HG03342 (cell line): ENCODE results near the gene PLA2G3.
A peak's percentile ranks its signal among the peaks of the same experiment; 100 is the strongest.
"Not testable (repeated sequence)": the region's sequence is repeated elsewhere in the genome, so short reads cannot be mapped to it uniquely, and the experiment has no call there.

Experiments used
- ATAC-seq: cut with Tn5 transposase; IDR thresholded peaks from one replicate; pipeline ENCODE4 v1.9.1; 2021; ENCODE audit warnings: mild to moderate bottlenecking, moderate library complexity; ENCODE audit not compliant: unreplicated experiment

Gene PLA2G3

DNA sequence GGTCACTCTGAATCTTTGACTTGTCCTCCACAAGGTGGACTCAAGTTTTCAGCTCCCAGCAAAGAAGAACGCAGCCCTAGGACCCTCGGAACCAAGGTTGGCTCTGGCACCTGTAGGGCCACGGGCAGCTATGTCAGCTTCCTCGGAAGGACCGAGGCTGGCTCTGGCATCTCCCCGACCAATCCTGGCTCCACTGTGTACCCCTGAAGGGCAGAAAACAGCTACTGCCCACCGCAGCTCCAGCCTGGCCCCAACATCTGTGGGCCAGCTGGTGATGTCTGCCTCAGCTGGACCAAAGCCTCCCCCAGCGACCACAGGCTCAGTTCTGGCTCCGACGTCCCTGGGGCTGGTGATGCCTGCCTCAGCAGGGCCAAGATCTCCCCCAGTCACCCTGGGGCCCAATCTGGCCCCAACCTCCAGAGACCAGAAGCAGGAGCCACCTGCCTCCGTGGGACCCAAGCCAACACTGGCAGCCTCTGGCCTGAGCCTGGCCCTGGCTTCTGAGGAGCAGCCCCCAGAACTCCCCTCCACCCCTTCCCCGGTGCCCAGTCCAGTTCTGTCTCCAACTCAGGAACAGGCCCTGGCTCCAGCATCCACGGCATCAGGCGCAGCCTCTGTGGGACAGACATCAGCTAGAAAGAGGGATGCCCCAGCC lies 15.4 kb downstream of the PLA2G3 start:
- ATAC-seq: no peak

DNA sequence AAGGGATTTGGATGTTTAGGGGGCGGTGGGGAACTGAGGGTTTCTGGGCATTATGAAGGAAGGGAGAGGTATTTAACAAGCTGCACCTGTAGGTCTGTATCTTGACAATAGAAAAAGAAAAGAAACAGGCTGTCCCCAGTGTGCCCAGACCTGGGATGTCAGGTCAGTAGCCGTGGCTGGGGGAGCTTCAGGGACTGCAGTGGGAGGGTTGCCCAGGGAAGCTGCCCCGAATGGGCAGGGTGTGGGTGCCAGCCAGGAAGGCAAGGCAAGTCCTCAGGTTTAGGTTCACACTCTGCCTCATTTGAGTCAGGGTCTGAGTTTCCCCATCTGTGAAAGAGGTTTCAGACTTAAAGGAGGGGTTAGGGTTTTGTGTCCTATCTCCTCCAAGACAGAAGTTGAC lies 16.0 kb downstream of the PLA2G3 start:
- no peak for ATAC-seq

DNA sequence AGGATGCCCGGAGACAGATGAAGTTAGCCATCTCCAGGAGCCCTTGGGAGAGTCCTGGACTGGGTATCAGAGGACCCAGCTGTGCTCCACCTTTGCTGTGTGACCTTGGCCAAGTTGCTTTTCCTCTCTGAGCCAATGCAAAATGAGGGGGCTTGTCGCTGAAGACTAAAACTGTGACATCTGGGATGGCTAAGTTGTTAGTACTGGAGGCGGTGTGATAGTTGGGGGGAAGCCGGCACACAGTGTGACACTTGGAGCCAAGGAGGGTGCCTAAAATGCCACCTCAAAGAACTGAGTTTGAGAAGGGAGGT lies 17.1 kb downstream of the PLA2G3 start:
- ATAC-seq: no peak

DNA sequence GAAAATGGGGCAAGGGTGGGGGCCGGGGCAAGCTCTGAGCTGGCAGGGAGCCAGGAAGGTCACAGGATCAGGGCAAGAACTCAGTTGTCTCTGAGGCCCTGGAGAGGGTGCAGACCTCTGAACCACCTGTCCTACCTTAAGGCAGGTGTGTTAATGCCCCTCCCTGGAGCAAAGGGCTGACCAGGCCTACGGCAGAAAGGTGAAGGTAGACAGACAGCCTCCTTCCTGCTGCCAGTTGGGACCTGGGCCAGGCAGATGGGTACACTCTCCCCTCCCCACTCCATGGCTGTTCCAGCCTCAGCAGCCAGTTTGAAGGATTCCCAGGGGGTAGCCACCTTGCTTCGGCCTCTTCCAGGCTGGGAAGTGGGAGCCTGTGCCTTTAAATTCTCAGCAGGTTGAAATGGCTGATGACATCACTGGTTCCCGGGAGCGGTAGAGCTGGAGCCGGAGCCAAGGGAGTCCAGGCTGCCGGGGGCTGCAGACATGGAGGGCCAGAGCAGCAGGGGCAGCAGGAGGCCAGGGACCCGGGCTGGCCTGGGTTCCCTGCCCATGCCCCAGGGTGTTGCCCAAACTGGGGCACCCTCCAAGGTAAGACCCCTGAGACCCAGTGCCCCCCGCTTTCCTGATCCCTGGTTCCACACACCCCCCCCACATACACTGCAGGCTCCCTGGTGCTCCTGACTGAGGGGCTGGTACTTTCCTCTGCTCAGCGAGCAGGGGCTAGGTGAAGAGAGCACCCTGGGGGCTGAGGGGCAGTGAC lies 17.6 kb downstream of the PLA2G3 start, which contains the start of gene INPP5J:
INPP5J (plus strand) TSS at position 435 of the 760 bp plus-strand sequence; CDS start at position 484, 49 bp downstream.
- ATAC-seq: no peak

DNA sequence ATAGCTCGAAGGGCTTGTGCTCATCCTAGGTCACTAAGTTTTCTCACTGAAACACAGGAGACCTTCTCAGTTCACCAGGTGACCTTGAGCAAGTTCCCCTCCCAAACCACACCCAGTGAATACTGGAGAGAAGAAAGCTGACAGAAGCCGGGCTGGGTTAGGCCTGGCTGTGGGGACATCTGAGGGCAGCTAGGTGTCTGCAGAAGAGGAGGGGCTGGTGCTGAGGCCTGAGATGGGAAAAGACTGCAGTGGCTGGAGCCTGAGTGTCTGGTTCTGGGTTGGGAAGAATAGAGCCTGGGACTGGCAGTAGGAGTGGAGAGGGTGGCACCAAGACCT lies 18.1 kb downstream of the PLA2G3 start:
- ATAC-seq: no peak

DNA sequence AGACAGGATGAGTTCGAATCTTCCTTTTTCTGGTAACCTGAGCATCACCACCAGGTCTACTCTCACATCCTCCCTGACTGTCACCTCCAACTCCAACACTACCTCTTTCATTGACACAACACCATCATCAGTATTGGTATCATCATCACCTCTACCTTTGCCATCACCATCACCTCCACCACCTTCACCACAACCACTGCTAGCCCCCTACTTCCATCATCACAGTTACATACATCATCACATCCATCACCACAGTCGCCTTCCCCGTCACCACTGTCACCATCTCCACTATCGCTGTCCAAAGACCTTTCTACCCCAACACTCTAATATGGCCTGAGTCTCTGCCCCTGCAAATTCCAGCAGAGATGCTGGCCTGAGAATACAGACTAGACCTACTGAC lies 18.9 kb downstream of the PLA2G3 start:
- no peak for ATAC-seq

DNA sequence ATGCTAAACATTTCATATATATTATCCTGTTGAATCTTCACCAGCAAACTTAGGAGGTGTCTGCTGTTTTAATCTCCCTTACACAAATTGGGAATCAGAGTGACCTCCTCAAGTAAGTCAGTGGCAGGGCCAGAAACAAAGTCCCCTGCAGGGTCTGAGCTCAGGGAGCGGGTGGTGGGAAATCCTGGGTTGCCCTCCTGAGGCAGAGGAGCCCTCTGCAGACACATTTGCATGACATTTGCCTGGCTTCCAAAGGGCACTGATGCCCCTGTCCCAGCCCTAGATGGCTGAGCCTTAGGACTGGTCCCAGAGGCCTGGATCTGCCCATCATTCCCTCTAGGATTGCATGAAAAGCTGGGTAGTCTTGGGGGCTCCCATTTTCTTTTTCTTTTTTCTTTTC lies 19.7 kb downstream of the PLA2G3 start:
- no peak for ATAC-seq

DNA sequence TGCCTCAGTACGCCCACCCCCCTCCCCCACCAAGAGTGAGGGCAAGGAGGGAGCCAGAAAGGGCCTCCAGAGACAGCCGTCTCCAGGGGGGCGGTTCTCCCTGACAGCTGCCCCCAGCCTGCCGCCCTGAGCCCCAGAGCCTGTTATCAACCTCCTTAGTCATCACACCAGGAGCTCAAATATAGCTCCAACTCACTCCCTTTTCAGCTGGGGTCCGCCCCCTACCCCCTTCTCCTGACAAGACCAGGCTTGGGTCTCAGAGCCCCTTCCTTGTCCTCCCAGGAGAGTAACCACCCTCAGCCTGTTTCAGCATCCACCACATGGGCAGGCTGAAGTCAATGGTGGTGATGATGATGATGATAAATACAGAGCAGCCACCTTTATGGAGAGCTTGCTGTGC lies 20.1 kb downstream of the PLA2G3 start:
- no peak for ATAC-seq

DNA sequence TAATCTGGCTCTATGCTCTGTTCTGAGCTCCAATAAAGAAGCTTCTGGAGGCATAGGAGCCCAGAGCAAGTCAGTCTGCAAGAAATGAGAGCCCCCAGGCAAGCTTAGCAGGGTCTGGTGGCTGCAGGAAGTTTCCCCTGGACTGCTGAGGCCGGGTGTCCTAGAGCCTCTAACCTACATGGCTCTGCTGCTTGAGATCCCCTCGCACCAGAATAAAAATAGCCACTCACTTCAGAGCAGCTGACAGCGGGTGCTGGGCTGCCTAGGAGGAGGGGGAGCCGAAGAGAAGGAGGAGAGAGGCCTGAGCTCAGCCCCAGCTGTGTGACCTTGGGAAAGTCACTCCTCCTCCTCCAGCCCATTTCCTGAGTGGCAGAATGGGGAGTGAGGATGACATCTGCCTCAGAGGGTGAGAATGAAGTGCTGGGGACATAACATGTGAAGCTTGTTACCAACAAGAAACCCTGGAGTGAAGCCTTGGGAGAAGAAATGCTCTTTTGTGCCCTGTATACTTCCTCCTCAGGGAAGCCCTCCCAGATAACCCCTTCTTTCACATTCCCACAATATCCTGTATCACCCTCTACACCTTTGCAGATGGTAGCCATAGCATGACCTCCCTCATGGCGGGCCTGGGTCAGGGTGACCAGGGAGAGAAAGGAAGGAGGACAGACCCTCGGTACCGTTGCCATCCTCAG lies 21.1 kb downstream of the PLA2G3 start:
- ATAC-seq: no peak

DNA sequence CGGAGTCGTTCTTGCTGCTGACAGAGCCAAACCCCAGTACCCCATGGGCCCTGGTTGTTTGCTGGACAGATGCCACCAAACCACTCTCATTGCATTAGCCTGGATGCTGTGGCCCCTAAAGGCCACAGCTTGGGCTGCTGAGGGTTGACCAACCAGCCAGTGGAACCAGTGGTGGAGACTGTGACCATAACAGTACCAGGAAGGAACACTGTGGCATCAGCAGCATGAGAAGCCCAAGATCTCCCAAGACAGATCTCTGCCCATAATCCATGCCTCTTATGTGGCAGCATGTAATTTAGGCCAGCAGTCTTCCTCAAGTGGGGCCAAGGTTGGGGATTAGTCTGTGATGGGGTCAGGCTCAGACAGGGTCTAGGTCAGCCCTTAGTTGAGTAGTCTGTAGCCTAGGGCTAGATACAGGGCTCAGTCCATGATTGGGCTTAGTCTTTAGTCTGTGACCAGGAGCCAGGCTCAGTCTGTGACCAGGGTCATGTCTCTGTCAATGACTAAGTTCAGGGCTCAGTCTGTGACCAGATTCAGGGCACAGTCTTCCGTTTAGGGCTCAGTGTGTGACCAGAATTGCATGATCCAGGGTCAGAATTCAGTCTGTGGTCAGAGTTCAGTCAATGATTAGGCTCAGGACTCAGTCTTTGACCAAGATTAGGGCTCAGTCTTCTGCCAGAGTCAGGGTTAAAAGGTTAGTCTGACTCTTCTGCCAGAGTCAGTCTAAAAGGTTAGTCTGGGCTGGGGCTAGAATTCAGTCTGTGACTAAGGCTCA lies 22.1 kb downstream of the PLA2G3 start:
- no peak for ATAC-seq

DNA sequence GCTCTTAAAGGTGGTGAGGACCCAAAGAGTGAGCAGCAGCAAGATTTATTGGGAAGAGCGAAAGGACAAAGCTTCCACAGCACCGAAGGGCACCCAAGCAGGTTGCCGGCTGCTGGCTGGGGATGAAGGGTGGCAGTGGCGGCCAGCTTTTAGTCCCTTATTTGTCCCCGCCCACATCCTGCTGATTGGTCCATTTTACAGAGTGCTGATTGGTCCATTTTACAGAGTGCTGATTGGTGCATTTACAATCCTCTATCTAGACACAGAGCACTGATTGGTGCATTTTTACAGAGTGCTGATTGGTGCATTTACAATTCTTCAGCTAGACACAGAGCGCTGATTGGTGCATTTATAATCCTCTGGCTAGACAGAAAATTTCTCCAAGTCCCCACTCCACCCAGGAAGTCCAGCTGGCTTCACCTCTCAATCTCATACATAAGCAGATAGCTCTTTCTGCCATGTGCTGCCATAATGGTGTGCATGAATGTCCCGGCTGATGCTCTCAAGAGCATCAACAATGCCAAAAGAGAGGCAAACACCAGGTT lies 27.7 kb downstream of the PLA2G3 start:
- ATAC-seq: not testable (repeated sequence)

DNA sequence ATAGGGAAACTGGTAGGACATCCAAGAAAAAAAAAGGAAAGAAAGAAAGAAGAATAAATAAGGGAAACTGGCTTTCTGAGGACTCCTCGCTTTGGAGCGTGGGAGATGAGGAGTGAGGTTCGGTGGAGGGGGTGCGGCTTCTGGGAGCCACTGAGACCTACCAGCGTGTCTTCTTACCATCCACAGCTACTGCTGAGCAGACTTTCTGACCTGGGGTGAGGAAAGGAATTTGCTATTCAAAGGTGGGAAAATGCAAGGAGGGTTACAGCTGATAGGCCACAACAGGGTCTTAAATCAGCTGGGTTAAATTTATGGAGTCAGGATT lies 32.5 kb downstream of the PLA2G3 start:
- no peak for ATAC-seq

DNA sequence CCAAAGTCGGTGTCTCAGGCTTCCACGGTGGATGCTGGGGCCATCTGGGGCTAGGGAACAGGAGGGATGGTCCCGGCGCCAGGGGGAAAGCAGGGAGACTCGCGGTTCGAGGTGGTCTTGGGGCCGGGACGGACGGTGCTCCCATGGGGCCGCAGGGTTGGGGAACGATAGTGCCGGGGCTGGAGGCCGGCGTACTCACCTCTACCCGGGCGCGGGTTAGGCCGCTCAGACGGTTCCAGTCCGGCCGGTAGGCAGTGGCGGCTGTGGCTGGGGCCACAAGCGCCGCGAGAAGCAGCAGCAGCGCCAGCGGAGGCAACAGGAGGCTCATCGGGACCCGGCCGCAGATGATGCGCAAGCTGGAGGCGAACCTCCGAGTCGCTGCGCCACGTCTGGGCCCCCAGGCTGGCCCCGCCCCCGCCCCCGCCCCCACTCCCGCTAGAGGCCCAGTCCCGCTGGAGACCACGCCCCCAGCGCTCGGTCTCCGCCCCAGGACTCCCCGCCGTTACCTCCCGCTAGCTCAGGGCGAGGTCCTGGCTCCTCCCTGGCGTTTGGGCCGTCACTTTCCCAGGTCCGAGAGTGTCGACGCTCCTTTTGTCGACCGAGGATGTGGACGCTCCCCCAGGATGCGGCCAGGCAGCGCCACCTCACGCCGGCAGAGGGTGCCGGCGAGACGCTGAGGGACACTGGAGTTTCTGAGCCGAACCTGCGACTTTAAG lies 33.0 kb downstream of the PLA2G3 start, which contains the start of gene SELENOM:
SELENOM (minus strand) TSS at position 391 of the 716 bp plus-strand sequence; CDS start at position 328, 63 bp downstream.
- peak; percentile 83 for ATAC-seq

DNA sequence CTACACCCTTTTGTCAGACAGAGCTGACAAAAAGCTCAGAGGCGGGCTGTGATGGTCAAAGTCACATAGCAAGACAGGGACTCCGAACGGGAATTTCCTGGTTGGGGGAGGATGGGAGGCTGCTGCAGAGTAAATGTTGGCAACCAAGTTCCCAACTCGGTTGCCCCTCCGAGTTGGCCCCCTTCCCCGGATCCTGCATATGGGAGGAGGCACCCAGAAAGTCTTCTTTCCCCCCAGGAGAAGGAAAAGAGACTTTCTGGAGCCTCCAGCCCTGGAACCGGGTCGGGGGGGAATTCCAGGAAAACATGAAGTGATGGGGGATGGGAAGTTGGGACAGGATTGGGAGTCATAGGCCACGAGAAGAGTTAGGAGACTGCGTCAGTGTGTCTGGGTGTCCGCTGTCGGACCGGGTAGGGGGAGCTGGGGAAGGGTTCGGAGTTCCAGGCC lies 33.6 kb downstream of the PLA2G3 start:
- ATAC-seq: no peak

DNA sequence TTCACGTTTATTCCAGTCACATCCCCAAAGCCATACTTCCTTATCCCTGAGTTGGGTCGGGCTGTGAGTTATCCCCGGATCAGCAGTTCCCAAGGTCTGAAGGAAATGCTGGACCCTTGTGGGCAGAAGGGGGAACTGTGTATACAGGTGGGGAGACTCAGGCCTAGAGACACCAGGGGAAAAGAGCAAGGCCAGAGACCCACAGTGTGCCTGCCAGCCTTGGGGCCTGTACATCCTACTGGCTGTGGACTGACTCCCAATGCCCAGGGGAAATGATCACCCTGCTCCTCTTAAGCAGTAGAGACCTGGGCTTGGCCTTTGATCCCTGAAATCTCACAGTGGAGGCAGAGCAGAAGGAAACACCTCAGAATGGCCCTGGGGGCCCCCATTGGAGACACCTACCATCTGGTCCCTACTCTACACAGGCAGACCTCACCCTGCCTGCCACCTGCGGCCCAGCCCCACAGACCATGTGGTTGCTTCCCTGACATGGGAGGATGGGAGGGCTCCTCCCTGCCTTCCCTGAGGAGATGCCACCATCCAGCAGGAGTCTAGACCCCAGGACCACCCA lies 34.2 kb downstream of the PLA2G3 start:
- ATAC-seq: no peak

DNA sequence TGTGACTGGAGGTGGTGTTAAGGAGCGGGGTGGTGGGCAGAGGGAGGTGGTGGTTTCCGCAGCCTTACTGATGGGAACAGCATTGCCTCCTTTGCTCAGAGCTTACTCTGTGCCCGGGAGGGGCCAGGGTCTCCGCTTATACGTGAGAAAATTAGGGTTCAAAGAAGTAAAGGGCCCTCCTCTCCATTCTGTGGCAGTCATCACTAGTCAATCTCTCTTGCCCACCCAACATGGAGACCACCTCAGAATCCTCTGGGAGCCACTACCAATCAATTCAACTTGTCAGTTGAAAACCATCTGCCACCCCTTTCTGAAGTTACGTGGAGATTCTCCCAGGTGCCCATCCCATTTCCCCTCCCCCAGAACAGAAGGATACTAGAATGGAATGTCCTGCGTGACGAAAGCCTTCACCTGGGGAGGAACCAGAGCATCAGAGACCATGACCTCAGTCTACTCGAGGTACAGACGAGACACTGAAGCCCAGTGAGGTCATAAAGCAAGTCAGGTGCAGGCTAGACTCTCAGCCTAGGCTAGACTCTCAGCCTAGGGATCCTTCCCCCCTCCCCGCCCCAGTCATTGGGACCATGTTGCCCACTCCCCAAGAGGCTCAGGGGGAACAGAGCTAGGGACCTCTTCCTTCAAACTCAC lies 34.9 kb downstream of the PLA2G3 start:
- ATAC-seq: no peak

DNA sequence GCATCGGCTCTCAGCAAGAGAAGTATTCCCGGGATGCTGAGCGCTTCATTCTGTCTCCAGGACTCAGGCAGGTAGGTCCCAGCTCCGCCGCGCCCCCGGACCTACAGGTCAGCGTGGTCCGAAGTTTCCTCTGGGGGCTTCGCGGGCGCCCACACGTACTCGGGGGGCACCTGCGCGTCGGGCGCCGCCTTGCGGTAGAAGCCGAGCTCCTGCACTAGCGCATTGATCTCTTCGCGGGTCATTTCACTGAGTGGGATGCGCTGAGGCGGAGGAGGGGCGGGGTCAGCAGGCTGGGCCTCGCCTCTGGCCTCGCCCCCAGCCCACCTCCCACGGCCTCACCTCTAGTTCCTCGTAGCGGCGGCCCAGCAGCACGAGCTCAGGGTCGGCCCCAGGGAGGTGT lies 35.4 kb downstream of the PLA2G3 start:
- no peak for ATAC-seq

DNA sequence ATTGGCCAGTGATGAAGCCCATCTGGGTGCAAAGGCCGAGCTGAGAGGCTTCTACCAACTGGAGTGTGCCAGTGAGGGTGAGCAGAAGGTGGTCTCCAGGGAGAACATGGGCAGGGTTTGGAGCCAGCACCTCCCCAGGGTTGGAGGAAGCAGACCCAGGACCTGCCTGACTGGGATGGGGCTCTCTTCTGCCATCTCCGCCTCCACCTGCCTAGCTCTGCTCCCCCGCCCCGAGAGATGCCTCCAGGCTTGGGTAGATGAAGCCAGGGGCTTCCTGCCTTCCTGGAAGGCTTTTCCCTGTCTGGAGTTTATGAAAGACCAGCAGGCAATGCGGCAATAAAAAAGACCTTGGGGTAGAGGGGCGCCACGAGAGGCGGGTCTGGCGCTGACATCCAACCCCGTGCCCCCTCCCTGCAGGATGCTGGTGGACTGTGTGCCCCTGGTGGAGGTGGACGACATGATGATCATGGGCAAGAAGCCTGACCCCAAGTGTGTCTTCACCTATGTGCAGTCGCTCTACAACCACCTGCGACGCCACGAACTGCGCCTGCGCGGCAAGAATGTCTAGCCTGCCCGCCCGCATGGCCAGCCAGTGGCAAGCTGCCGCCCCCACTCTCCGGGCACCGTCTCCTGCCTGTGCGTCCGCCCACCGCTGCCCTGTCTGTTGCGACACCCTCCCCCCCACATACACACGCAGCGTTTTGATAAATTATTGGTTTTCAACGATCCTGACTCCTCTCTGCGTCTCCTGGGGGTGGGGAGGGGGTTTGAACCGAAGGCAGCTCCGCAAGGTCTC lies 36.2 kb downstream of the PLA2G3 start:
- ATAC-seq: no peak

DNA sequence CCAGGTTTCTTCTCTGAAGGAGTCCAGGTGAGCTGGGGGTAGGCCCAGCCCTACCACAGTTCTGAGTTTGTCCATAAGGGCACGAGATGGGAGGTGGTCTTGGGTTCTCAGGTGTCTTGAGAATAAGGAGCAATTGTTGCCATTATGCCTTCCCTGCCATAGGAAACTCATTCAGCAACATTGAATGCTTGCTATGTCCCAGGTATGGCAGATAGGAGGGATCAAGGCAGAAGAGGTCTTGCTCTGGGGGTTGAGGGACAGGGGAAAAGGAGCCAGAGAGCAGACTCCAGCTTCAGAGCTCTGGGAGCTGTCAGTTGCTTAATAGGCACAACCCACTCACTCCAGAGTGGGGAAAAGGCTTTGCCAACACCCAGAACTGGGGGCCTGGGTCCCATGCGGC lies 37.2 kb downstream of the PLA2G3 start:
- no peak for ATAC-seq
